H9 (cell line): Measurements from ENCODE around the gene PTPRQ. TPM values are rescaled to one million over a fixed set of nuclear protein-coding genes. Genes with fewer than 3 reads are reported as not detected.

ENCODE experiments used
- DNase-seq: peaks from one replicate; pipeline ENCODE4 v3.0.0-alpha.2; 2017
- H2AFZ ChIP-seq: one replicate; pipeline ENCODE4 v1.6.1; 2013; ENCODE audit warnings: mild to moderate bottlenecking, low read length, control low read depth, moderate library complexity
- H2AK5ac ChIP-seq: 2 replicates; pipeline ENCODE4 v1.6.1; 2013; ENCODE audit warnings: low read length, control low read depth, mixed read lengths; ENCODE audit not compliant: insufficient read length
- H2BK120ac ChIP-seq: one replicate; pipeline ENCODE4 v1.6.1; 2013; ENCODE audit warnings: low read depth, mild to moderate bottlenecking, low read length, control low read depth, inconsistent platforms; ENCODE audit not compliant: poor library complexity, severe bottlenecking
- H2BK12ac ChIP-seq: 2 replicates; pipeline ENCODE4 v1.6.1; 2013; ENCODE audit warnings: low read length, control low read depth, mixed read lengths, low read depth; ENCODE audit not compliant: insufficient read length
- H2BK15ac ChIP-seq: 2 replicates; pipeline ENCODE4 v1.6.1; 2013; ENCODE audit warnings: low read depth, low read length, control low read depth
- H2BK20ac ChIP-seq: one replicate; pipeline ENCODE4 v1.6.1; 2013; ENCODE audit warnings: low read depth, mild to moderate bottlenecking, low read length, control low read depth, inconsistent platforms; ENCODE audit not compliant: poor library complexity, severe bottlenecking
- H2BK5ac ChIP-seq: 2 replicates; pipeline ENCODE4 v1.6.1; 2013; ENCODE audit warnings: low read length, control low read depth, mixed read lengths; ENCODE audit not compliant: insufficient read length
- H3K14ac ChIP-seq: 2 replicates; pipeline ENCODE4 v1.6.1; 2013; ENCODE audit warnings: low read length, control low read depth; ENCODE audit not compliant: insufficient read depth
- H3K18ac ChIP-seq: 2 replicates; pipeline ENCODE4 v1.6.1; 2013; ENCODE audit warnings: low read depth, mild to moderate bottlenecking, mixed read lengths, low read length, control low read depth; ENCODE audit not compliant: insufficient read length
- H3K23ac ChIP-seq: 2 replicates; pipeline ENCODE4 v1.6.1; 2013; ENCODE audit warnings: low read length, control low read depth, mixed read lengths, low read depth; ENCODE audit not compliant: insufficient read length
- H3K23me2 ChIP-seq: 2 replicates; pipeline ENCODE4 v1.6.1; 2013; ENCODE audit warnings: low read depth, mild to moderate bottlenecking, mixed read lengths, low read length, control low read depth; ENCODE audit not compliant: insufficient read length, poor library complexity, severe bottlenecking
- H3K27ac ChIP-seq: 2 replicates; pipeline ENCODE4 v1.5.1; 2013; ENCODE audit warnings: low read length, control low read depth, mixed read lengths, low read depth; ENCODE audit not compliant: insufficient read length
- H3K27me3 ChIP-seq: 2 replicates; pipeline ENCODE4 v1.6.1; 2013; ENCODE audit warnings: low read length, control low read depth, inconsistent platforms; ENCODE audit not compliant: insufficient read depth
- H3K4ac ChIP-seq: 2 replicates; pipeline ENCODE4 v1.6.1; 2013; ENCODE audit warnings: low read depth, mild to moderate bottlenecking, control low read depth, inconsistent platforms, low read length, moderate library complexity
- H3K4me1 ChIP-seq: 2 replicates; pipeline ENCODE4 v1.6.1; 2013; ENCODE audit warnings: low read length, control low read depth, inconsistent platforms; ENCODE audit not compliant: insufficient read depth
- H3K4me2 ChIP-seq: 2 replicates; pipeline ENCODE4 v1.6.1; 2013; ENCODE audit warnings: low read length, control low read depth, mixed read lengths; ENCODE audit not compliant: insufficient read length, insufficient read depth
- H3K56ac ChIP-seq: 2 replicates; pipeline ENCODE4 v1.6.1; 2013; ENCODE audit warnings: low read depth, mild to moderate bottlenecking, mixed read lengths, low read length, control low read depth; ENCODE audit not compliant: insufficient read length
- H3K79me1 ChIP-seq: 2 replicates; pipeline ENCODE4 v1.6.1; 2013; ENCODE audit warnings: low read depth, mild to moderate bottlenecking, moderate library complexity, low read length, control low read depth, inconsistent platforms; ENCODE audit not compliant: insufficient read depth, poor library complexity, severe bottlenecking
- H3K79me2 ChIP-seq: 2 replicates; pipeline ENCODE4 v1.6.1; 2013; ENCODE audit warnings: low read length, control low read depth, inconsistent platforms; ENCODE audit not compliant: insufficient read depth
- H3K9ac ChIP-seq: 2 replicates; pipeline ENCODE4 v1.6.1; 2013; ENCODE audit warnings: low read length, control low read depth, mixed read lengths; ENCODE audit not compliant: insufficient read length; ENCODE audit errors: extremely low read depth
- H3K9me3 ChIP-seq: one replicate; pipeline ENCODE4 v1.6.1; 2013; ENCODE audit warnings: low read depth, low read length, inconsistent platforms; ENCODE audit not compliant: control insufficient read depth
- H3T11ph ChIP-seq: one replicate; pipeline ENCODE4 v1.6.1; 2013; ENCODE audit warnings: mild to moderate bottlenecking, low read length, control low read depth, inconsistent platforms
- H4K20me1 ChIP-seq: one replicate; pipeline ENCODE4 v1.6.1; 2013; ENCODE audit not compliant: control insufficient read depth, insufficient read length, insufficient read depth
- H4K5ac ChIP-seq: 2 replicates; pipeline ENCODE4 v1.6.1; 2013; ENCODE audit warnings: low read depth, mild to moderate bottlenecking, mixed read lengths, low read length, control low read depth; ENCODE audit not compliant: insufficient read length
- H4K8ac ChIP-seq: replicated peaks from 2 replicates; pipeline ENCODE4 v1.6.1; 2013; ENCODE audit warnings: low read length, control low read depth, mixed read lengths, low read depth; ENCODE audit not compliant: insufficient read length
- H4K91ac ChIP-seq: 2 replicates; pipeline ENCODE4 v1.6.1; 2013; ENCODE audit warnings: low read depth, mild to moderate bottlenecking, moderate library complexity, mixed read lengths, low read length, control low read depth; ENCODE audit not compliant: insufficient read length
- H3K27ac Mint-ChIP-seq, 3 experiments: 2 replicates in 2 of 3; 3 replicates in 1 of 3; pipeline ENCODE4 v1.8.0; 2020 to 2021; ENCODE audit warnings: mixed read lengths in 3 of 3, mild to moderate bottlenecking in 1 of 3, moderate library complexity in 1 of 3
- H3K27me3 Mint-ChIP-seq: 2 replicates; pipeline ENCODE4 v1.8.0; 2021; ENCODE audit warnings: low read depth, mild to moderate bottlenecking, moderate library complexity, mixed read lengths
- H3K36me3 Mint-ChIP-seq, 3 experiments: 2 replicates in 2 of 3; 3 replicates in 1 of 3; pipeline ENCODE4 v1.8.0; 2020 to 2021; ENCODE audit warnings: low read depth in 3 of 3, mixed read lengths in 3 of 3; ENCODE audit not compliant: insufficient read depth in 1 of 3
- H3K4me1 Mint-ChIP-seq, 2 experiments: 2 replicates each; pipeline ENCODE4 v1.8.0; 2020; ENCODE audit warnings: mixed read lengths in 2 of 2
- H3K4me3 Mint-ChIP-seq, 2 experiments: 2 replicates in 1 of 2; 3 replicates in 1 of 2; pipeline ENCODE4 v1.8.0; 2020 to 2021; ENCODE audit warnings: mild to moderate bottlenecking in 2 of 2, mixed read lengths in 2 of 2, moderate library complexity in 1 of 2
- H3K9me3 Mint-ChIP-seq, 2 experiments: 2 replicates in 1 of 2; 3 replicates in 1 of 2; pipeline ENCODE4 v1.8.0; 2020; ENCODE audit warnings: mild to moderate bottlenecking in 2 of 2, mixed read lengths in 2 of 2, moderate library complexity in 1 of 2
- CTCF ChIP-seq: fragments of 200-600 bp; sonication (generic); conservative IDR thresholded peaks from 3 replicates; pipeline ENCODE4 v1.8.0; 2021; ENCODE audit warnings: antibody characterized with exemption, mild to moderate bottlenecking
- WGBS: extraction: QIAGEN DNeasy Blood & Tissue Kit; methylation state at CpG from one replicate; pipeline ENCODE4 v1.1.7; 2013; ENCODE audit warnings: missing lambda C conversion rate, low lambda C conversion rate, mixed read lengths; ENCODE audit not compliant: insufficient read length; ENCODE audit errors: extremely low coverage; 5-methylcytosine and 5-hydroxymethylcytosine counted together
- total RNA-seq: library from RNA; stranded (reverse); gene quantifications from 2 replicates; pipeline ENCODE4 v1.2.1, GENCODE V29; 2021

PTPRQ gene
- total RNA-seq, 1 experiment from 2014 or later: not detected

GRCh38 chr12:80632835-80633234 is 188.8 kb downstream of the PTPRQ start:
- no peaks in the 10 kb centered on the region for H4K20me1 ChIP-seq
- no peak overlapping the region for H4K5ac ChIP-seq
- Mint-ChIP-seq H3K27ac (no peak overlapping the region), H3K4me3 (no peak overlapping the region), H3K9me3 (no peaks in the 10 kb centered on the region), H3K36me3 (no peaks in the 10 kb centered on the region; a peak in 1 of 7 replicates), H3K4me1 (peaks cover 20 to 21% of the 10 kb centered on the region in 2 experiments), H3K27me3 (no peaks in the 10 kb centered on the region)
- peak; percentile 87 for DNase-seq
- no peak overlapping the region for H3K18ac ChIP-seq
- no peaks in the 10 kb centered on the region for H3K79me1 ChIP-seq
- no peaks in the 10 kb centered on the region for H3K79me2 ChIP-seq
- no peak overlapping the region for H4K8ac ChIP-seq
- peak; percentile 80 for TF ChIP-seq CTCF
- no peak overlapping the region for H4K91ac ChIP-seq
- H3T11ph ChIP-seq: no peak overlapping the region
- H3K27ac ChIP-seq: no peak overlapping the region
- no peak overlapping the region for H2BK120ac ChIP-seq
- no peak overlapping the region for H2BK15ac ChIP-seq
- H2AFZ ChIP-seq: peak overlapping the region; percentile 3
- H3K4me1 ChIP-seq: peaks cover 2% of the 10 kb centered on the region; the same call in 1 of the 2 replicates
- H3K9ac ChIP-seq: no peak overlapping the region
- no peak overlapping the region for H3K23ac ChIP-seq
- no peak overlapping the region for H2BK12ac ChIP-seq
- no peaks in the 10 kb centered on the region for H3K9me3 ChIP-seq
- H2BK20ac ChIP-seq: no peak overlapping the region
- no peak overlapping the region for H2AK5ac ChIP-seq
- no CpG with 5 or more reads among the region's 4 CpGs for WGBS
- H3K14ac ChIP-seq: no peak overlapping the region
- no peak overlapping the region for H3K56ac ChIP-seq
- no peak overlapping the region for H2BK5ac ChIP-seq
- no peaks in the 10 kb centered on the region for H3K23me2 ChIP-seq
- no peaks in the 10 kb centered on the region for H3K27me3 ChIP-seq
- no peak overlapping the region for H3K4ac ChIP-seq
- H3K4me2 ChIP-seq: no peak overlapping the region
